Measurements from ENCODE around the gene CORIN. TPM values are rescaled to one million over a fixed set of nuclear protein-coding genes. Genes with fewer than 3 reads are reported as not detected.
"Not testable (repeated sequence)": the region's sequence is repeated elsewhere in the genome, so short reads cannot be mapped to it uniquely, and the experiment has no call there.

Gene CORIN
- total and polyA plus RNA-seq, 9 donors, result 0.20 to 7.9 (median 0.80) TPM; not detected in 1

DNA sequence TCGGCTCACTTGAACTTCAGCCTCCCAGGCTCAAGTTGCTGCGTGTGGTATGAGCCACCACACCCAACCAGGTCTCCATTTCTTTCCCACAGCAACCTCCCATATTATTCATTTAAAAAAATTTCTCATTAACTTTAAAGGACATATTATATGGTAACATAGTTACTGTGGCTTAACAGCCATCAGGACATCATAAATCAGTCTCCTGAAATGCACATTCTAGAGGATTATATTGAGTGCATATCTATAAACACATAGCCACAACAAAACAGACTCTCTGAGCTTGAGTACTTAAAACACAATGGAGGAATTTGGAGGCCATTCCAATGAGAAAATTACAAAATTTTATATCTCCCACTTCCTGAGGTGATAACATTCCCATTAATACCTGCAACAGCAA is 61.5 kb downstream of the CORIN start:
- Histone ChIP-seq H3K36me3 (no peaks in the 10 kb centered on the region), H3K4me1 (ENCODE audit: insufficient read depth) (no peaks in the 10 kb centered on the region), H3K4me3 (no peak overlapping the region), H3K27me3 (no peaks in the 10 kb centered on the region), H3K27ac (no peak overlapping the region), H3K9me3 (no peaks in the 10 kb centered on the region)
- WGBS, 3 donors, result 82 to 92% (median 85%) methylated on average over 2 of the region's 2 CpGs
- no peak for DNase-seq
- TF ChIP-seq EP300 (IDR thresholded peaks at IDR 0.05) (no peak), POLR2A (IDR thresholded peaks at IDR 0.05) (no peak)
- TF ChIP-seq, protein P1, sequence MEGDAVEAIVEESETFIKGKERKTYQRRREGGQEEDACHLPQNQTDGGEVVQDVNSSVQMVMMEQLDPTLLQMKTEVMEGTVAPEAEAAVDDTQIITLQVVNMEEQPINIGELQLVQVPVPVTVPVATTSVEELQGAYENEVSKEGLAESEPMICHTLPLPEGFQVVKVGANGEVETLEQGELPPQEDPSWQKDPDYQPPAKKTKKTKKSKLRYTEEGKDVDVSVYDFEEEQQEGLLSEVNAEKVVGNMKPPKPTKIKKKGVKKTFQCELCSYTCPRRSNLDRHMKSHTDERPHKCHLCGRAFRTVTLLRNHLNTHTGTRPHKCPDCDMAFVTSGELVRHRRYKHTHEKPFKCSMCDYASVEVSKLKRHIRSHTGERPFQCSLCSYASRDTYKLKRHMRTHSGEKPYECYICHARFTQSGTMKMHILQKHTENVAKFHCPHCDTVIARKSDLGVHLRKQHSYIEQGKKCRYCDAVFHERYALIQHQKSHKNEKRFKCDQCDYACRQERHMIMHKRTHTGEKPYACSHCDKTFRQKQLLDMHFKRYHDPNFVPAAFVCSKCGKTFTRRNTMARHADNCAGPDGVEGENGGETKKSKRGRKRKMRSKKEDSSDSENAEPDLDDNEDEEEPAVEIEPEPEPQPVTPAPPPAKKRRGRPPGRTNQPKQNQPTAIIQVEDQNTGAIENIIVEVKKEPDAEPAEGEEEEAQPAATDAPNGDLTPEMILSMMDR (IDR thresholded peaks at IDR 0.05), result no peak
- intact Hi-C loops (cut with DNase I), result no loop called here

GRCh38 chr4:47774079-47774478 is 63.8 kb downstream of the CORIN start:
- TF ChIP-seq, protein P1 (IDR thresholded peaks at IDR 0.05), result no peak
- TF ChIP-seq EP300 (IDR thresholded peaks at IDR 0.05) (no peak), POLR2A (IDR thresholded peaks at IDR 0.05) (no peak)
- no peaks in the 10 kb centered on the region for H3K36me3 ChIP-seq
- no peak overlapping the region for H3K27ac ChIP-seq
- WGBS, 3 donors, result 53 to 59% (median 56%) methylated on average over 6 of the region's 6 CpGs
- H3K27me3 ChIP-seq, result no peaks in the 10 kb centered on the region
- no peak overlapping the region for H3K4me3 ChIP-seq
- H3K9me3 ChIP-seq, result no peaks in the 10 kb centered on the region
- no peaks in the 10 kb centered on the region for H3K4me1 ChIP-seq (ENCODE audit: insufficient read depth)
- intact Hi-C loops (cut with DNase I), result no loop called here
- no peak for DNase-seq

DNA sequence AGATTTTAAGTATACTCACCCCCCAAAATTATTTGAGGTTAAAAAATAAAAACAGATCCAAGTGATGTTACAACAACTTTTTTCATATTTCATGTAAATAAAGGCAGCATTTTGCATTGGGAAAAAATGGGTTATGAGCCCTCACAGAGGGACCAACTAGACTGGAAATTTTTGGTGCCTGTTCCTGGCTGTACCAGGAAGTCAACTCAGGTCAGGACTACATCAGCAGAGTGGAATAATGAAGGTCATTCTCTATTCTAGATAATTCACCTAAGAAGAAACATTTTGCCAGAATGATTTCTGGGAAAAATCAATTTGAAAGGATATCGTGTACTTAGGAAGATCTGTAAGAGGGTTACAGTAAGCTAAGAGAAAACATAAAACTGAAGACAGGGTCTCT is 66.8 kb downstream of the CORIN start:
- Histone ChIP-seq H3K4me1 (ENCODE audit: insufficient read depth) (no peaks in the 10 kb centered on the region), H3K4me3 (no peak overlapping the region), H3K36me3 (no peaks in the 10 kb centered on the region), H3K9me3 (no peaks in the 10 kb centered on the region), H3K27ac (no peak overlapping the region), H3K27me3 (no peaks in the 10 kb centered on the region)
- TF ChIP-seq POLR2A (IDR thresholded peaks at IDR 0.05), result no peak
- no peak for TF ChIP-seq EP300 (IDR thresholded peaks at IDR 0.05)
- TF ChIP-seq, protein P1 (IDR thresholded peaks at IDR 0.05), result no peak
- DNase-seq, result no peak
- intact Hi-C loops (cut with DNase I), result no loop called here
- 55 to 73% (median 66%) methylated on average over 1 of the region's 1 CpG for WGBS, 3 donors

DNA sequence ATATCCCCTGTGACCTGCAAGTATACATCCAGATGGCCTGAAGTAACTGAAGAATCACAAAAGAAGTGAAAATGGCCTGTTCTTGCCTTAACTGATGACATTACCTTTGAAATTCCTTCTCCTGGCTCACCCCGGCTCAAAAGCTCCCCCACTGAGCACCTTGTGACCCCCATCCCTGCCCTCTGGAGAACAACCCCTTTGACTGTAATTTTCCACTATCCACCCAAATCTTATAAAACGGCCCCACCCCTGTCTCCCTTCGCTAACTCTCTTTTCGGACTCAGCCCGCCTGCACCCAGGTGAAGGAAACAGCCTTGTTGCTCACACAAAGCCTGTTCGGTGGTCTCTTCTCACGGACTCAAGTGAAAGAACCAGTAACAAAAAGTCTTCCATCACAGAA is 69.9 kb downstream of the CORIN start:
- H3K4me1 ChIP-seq (ENCODE audit: insufficient read depth); H3K36me3 ChIP-seq; intact Hi-C loops (cut with DNase I); DNase-seq; H3K27ac ChIP-seq; H3K4me3 ChIP-seq; H3K27me3 ChIP-seq; H3K9me3 ChIP-seq: not testable (repeated sequence)
- WGBS, 3 donors, result 81 to 82% (median 82%) methylated on average over 7 of the region's 7 CpGs

DNA sequence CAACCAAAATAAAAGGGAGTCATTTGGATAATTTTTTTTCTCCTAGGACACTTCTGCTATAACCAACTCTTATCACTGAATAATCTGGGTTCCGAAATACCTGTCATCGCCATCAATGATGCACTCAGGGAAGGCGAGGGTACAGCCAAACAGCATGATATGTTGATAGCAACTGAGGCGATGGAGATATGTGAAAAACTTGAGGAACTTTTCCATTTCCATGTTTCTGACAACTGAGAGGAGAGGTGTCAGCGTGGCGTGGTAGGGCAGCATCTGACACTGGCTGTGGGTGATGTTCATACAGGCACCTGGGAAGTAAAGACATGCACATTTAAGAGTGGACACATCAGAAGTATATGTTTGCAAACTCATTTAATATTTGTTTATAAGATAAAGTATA is 74.6 kb downstream of the CORIN start:
- no peaks in the 10 kb centered on the region for H3K9me3 ChIP-seq
- H3K36me3 ChIP-seq, result no peaks in the 10 kb centered on the region
- no peak for TF ChIP-seq POLR2A (IDR thresholded peaks at IDR 0.05)
- TF ChIP-seq, protein P1 (IDR thresholded peaks at IDR 0.05), result no peak
- no peak for TF ChIP-seq EP300 (IDR thresholded peaks at IDR 0.05)
- DNase-seq, result no peak
- no peak overlapping the region for H3K27ac ChIP-seq
- 86 to 89% (median 87%) methylated on average over 6 of the region's 6 CpGs for WGBS, 3 donors
- no peaks in the 10 kb centered on the region for H3K4me1 ChIP-seq (ENCODE audit: insufficient read depth)
- intact Hi-C loops (cut with DNase I), result no loop called here
- H3K4me3 ChIP-seq, result no peak overlapping the region
- H3K27me3 ChIP-seq, result no peaks in the 10 kb centered on the region
